ENCODE results near the gene RAB11FIP4. TPM values are rescaled to one million over a fixed set of nuclear protein-coding genes. Genes with fewer than 3 reads are reported as not detected.
"Not testable (repeated sequence)": the region's sequence is repeated elsewhere in the genome, so short reads cannot be mapped to it uniquely, and the experiment has no call there.

The RAB11FIP4 gene
- total and polyA plus RNA-seq, 2 of the 8 experiments (the other 6 are each of a cell fraction or from before 2014, with no cell fraction given) = 21.7 to 53.2 TPM

DNA sequence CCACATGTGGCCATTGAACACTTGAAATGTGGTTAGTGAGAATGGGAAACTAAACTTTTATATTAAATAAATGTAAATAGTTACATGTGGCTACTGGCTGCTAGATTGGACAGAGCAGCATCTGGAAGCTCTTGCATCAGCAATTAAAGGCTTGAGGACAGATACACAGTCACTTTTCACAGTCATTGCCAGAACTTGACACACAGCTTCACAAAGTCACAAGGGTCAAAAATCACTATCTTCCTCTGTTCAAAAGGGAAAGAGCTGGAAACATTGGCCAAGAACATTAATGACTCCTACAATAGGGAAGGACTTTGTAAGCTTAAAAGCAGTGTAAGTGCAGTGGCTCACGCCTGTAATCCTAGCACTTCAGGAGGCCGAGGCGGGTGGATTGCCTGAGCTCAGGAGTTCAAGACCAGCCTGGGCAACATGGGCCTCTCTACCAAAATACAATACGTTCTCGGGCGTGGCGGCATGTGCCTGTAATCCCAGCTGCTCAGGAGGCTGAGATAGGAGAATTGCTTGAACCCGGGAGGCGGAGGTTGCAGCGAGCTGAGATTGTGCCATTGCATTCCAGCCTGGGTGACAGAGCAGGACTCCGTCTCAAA, 8.7 kb upstream of the RAB11FIP4 start:
- H2AFZ ChIP-seq (ENCODE audit: low read length); H3K4me3 ChIP-seq (ENCODE audit: extremely low read depth in 1 of 4, insufficient read depth in 2 of 4, low read depth in 3 of 4, low read length in 4 of 4); H3K36me3 ChIP-seq (ENCODE audit: control insufficient read depth in 2 of 4, insufficient read depth in 4 of 4, low read length in 3 of 4); H2BK20ac ChIP-seq (ENCODE audit: low read length); FAIRE-seq; H4K91ac ChIP-seq (replicated peaks; ENCODE audit: insufficient read length, low read length); H4K5ac ChIP-seq (ENCODE audit: insufficient read length, low read depth, low read length); H4K8ac ChIP-seq (ENCODE audit: extremely low read depth, insufficient read depth, low read length); H4K20me1 ChIP-seq (replicated peaks in 1 of 2; ENCODE audit: control insufficient read depth in 1 of 2, insufficient read depth in 2 of 2, low read length in 2 of 2); H3K79me2 ChIP-seq (ENCODE audit: control insufficient read depth in 1 of 2, insufficient read depth in 2 of 2, low read length in 2 of 2); H3K23ac ChIP-seq (ENCODE audit: insufficient read length); H2BK120ac ChIP-seq (replicated peaks; ENCODE audit: low read depth, low read length); H3K27ac ChIP-seq (ENCODE audit: low read depth, low read length); H3K4ac ChIP-seq (replicated peaks; ENCODE audit: insufficient read length, low read depth, low read length); H3K79me1 ChIP-seq (ENCODE audit: low read depth, low read length); H3K9me3 ChIP-seq (ENCODE audit: insufficient read depth in 2 of 2, low read depth in 1 of 2, low read length in 1 of 2); DNase-seq (ENCODE audit: low read depth in 1 of 2, low spot score in 2 of 2); H3K9ac ChIP-seq (replicated peaks in 1 of 4; ENCODE audit: extremely low read depth in 1 of 4, low read depth in 3 of 4, low read length in 3 of 4); H2BK5ac ChIP-seq (ENCODE audit: low read depth, low read length); H3K23me2 ChIP-seq (ENCODE audit: low read depth, low read length); H2BK15ac ChIP-seq (ENCODE audit: low read length); H3K14ac ChIP-seq (ENCODE audit: insufficient read length); H3K56ac ChIP-seq (replicated peaks; ENCODE audit: insufficient read length, low read depth, low read length); H3K4me2 ChIP-seq (ENCODE audit: insufficient read depth in 1 of 2, low read depth in 2 of 2, low read length in 2 of 2); H3K27me3 ChIP-seq (replicated peaks in 1 of 4; ENCODE audit: control insufficient read depth in 3 of 4, extremely low read depth in 1 of 4, insufficient read depth in 3 of 4, low read length in 3 of 4); H3K18ac ChIP-seq (ENCODE audit: extremely low read depth, low read length); H2AK5ac ChIP-seq (ENCODE audit: low read depth, low read length); H2BK12ac ChIP-seq (ENCODE audit: low read depth, low read length): not testable (repeated sequence)
- ChIA-PET CTCF (ENCODE audit: partially characterized antibody) (interaction anchor here (0.8 to 1.6 kb wide), 4 partner anchors 10 to 374 kb away, joined by 3 to 5 read pairs (median 4); no protein-coding TSS in a partner anchor), POLR2A (ENCODE audit: partially characterized antibody) (interaction anchor here (1.4 kb wide), 1 partner anchor 9 kb away, joined by 4 read pairs; the partner anchor contains the start of gene RAB11FIP4)
- 89% methylated on average over 10 of the region's 11 CpGs; no CpG with 5 or more reads in 1 of the 2 experiments for WGBS, 2 experiments (ENCODE audit: extremely low coverage in 1 of 2, insufficient coverage in 1 of 2, insufficient read length in 1 of 2, insufficient replicate concordance in 2 of 2, low coverage in 1 of 2, low lambda C conversion rate in 2 of 2, missing lambda C conversion rate in 1 of 2)
- peaks cover 3 to 10% (median 5%) of the 10 kb centered on the region in 4 experiments for H3K4me1 ChIP-seq (replicated peaks in 1 of 4; ENCODE audit: control insufficient read depth in 3 of 4, insufficient read depth in 4 of 4, low read length in 3 of 4)
